HuH-7 (cell line): Measurements from ENCODE around the gene RNF180.
"Not testable (repeated sequence)": the region's sequence is repeated elsewhere in the genome, so short reads cannot be mapped to it uniquely, and the experiment has no call there.

ENCODE experiments used
- DNase-seq: peaks from one replicate; pipeline ENCODE4 v3.0.0; 2011; ENCODE audit warnings: low spot score

The RNF180 gene

DNA sequence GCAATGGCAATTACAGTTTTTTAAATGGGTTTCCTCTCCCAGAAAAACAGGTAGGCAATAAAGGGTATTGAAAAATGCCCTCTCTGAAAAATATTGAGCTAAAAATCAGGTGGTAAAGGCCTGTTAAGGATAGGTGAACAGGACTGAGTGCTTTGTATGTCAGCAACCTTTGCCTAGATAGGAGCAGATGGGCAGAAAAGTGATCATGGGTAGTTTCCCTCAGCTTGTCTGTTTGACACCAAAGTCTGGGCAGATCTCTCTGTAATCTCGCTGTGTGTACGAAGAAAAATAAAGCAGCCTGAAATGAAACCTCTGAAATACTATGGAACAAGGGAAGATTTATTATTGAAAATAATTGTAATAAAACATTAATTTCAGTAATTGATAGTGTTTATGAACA, 15.8 kb downstream of the RNF180 start:
- DNase-seq: no peak

GRCh38 chr5:64183956-64184355, 18.3 kb downstream of the RNF180 start:
- no peak for DNase-seq

- DNase-seq: no peak
Observed at GRCh38 chr5:64184832-64185231, 19.2 kb downstream of the RNF180 start.

GRCh38 chr5:64188776-64189175, 23.1 kb downstream of the RNF180 start:
- DNase-seq: no peak

DNA sequence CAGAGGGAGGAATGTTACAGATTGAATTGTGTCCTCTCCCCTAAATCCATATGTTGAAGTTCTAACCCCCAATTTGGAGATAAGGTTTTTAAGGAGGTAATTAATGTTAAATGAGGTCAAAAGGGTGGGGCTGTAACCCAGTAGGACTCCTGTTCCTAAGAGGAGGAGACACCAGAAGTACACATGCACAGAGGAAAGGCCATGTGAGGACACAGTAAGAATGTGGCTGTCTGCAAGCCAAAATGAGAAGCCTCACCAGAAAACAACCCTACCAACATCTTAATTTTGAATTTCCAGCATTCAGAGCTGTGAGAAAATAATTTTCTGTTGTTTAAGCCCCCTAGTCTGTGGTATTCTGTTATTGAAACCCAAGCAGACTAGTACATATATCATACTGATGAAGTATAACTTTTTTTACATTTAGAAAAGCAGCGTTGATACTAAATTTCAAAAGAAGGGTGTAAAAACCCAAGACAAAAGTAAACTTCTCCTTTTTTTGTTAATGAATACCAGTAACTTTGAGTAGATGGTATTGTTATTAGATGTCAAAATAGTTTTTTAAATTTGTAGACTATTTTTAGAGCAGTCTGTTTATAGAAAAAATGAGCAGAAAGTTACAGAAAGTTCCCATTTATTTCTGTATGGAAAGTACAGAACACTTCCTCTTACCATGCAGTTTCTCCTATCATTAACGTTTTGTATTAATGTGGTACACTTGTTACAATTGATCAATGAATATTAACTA, 25.1 kb downstream of the RNF180 start:
- no peak for DNase-seq

- DNase-seq: no peak
Observed at GRCh38 chr5:64195981-64196380, 30.3 kb downstream of the RNF180 start.

GRCh38 chr5:64199425-64199824, 33.8 kb downstream of the RNF180 start:
- DNase-seq: no peak

- DNase-seq: no peak
Observed at GRCh38 chr5:64201996-64202395, 36.4 kb downstream of the RNF180 start.

- DNase-seq: no peak
Observed at GRCh38 chr5:64206653-64207052, 41.0 kb downstream of the RNF180 start.

DNA sequence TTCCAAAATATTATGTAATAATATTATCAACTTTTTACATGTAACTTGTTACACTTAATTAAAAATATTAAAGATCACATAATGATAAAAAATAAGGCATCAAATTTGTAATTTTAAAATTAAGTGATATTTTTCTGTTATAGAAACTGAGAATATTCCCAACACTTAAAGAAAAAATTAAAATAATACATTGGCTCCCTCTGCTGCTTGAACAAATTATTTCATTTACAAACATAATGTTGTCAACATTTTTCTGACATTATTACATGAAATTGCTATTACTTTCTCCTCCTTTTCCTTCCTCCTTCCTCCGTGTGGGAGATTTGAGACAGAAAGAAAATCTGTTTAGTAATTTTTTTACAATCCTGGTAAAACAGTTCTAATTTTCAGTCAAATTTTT, 42.3 kb downstream of the RNF180 start:
- no peak for DNase-seq

GRCh38 chr5:64209353-64209752, 43.7 kb downstream of the RNF180 start:
- no peak for DNase-seq

DNA sequence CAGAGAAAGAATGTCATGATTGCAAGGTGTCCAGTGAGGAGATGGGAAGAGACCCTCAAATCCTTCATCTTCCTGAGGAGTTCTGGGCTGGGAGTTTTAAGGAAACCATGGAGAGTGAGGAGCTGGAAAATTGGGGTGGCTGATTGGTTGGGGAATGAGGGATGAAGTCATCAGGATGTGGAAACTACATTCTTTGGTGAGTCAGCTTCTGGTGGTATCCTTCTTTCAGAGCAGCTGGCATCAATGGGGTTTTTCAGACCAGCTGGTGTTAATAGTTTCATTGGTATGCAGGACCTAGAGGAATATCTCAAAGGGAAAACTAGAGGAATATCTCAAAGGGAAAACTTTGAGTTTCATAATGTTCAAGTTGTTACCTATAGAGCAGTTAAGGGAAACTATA, 45.2 kb downstream of the RNF180 start:
- no peak for DNase-seq

- DNase-seq: no peak
Observed at GRCh38 chr5:64213011-64213410, 47.4 kb downstream of the RNF180 start.

- DNase-seq: no peak
Observed at GRCh38 chr5:64213531-64213930, 47.9 kb downstream of the RNF180 start.

DNA sequence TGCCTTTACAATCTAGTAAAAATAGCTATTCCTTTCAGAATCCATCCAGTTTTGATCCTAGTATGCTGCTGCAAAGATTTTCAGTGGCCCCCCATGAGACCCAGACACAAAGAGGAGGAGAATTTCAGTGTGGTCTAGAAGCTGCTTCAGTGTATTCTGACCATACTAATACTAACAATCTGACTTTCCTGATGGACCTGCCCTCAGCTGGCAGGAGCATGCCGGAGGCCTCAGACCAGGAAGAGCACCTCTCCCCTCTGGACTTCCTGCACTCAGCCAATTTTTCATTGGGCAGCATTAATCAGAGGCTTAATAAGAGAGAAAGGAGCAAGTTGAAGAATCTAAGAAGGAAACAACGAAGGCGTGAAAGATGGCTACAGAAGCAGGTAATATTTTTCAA, 48.5 kb downstream of the RNF180 start:
- no peak for DNase-seq

- DNase-seq: no peak
Observed at GRCh38 chr5:64221911-64222310, 56.3 kb downstream of the RNF180 start.

GRCh38 chr5:64225286-64225981, 59.8 kb downstream of the RNF180 start:
- not testable (repeated sequence) for DNase-seq

GRCh38 chr5:64227131-64227537, 61.5 kb downstream of the RNF180 start:
- not testable (repeated sequence) for DNase-seq

DNA sequence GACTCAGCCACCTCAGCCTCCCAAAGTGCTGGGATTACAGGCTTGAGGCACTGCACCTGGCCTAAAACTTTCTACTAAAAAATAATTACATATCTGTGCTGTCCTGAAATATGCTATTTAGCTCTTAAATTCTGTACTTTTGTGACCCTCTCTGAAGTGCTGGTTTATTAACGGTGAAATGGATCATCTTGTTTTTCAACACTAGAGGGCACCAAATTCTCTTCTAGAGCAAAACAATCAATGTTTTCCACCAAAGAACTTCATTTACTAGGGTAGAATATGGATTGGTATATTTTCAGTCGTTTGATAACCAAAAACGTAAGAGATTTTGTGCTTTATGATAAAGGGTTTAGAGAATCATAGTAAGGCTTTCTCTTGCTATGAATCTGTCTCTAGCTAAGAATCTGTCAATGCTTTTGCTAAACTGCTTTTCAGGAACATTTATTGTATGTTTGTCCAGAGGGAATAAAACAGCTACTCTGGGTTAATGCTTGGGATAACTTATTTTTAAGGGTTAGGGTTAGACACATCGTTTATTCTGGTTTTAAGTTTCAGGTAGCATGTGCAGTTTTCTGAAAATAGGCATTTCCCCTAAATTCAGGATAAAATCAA, 63.6 kb downstream of the RNF180 start:
- DNase-seq: peak; percentile 56

- DNase-seq: no peak
Observed at GRCh38 chr5:64260756-64261155, 95.1 kb downstream of the RNF180 start.

DNA sequence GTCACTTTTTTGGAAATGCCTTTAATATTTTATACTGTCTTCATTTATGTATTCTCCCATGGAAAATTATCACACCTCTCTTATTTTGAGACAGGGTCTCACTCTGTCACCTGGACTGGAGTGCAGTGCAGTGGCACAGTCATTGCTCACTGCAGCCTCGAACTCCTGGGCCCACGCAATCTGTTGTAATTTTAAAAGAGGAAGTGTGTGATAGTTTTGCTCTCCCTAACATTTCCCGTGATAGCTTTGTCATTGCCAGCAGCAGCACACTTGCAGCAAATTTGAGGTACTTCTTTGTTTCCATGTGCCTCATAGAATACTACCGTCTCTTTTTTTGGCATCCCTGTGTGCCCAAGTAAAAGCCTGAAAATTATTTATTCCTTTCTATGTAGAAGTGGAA, 103.5 kb downstream of the RNF180 start:
- no peak for DNase-seq

- no peak for DNase-seq
Observed at GRCh38 chr5:64273276-64273675, 107.6 kb downstream of the RNF180 start.
